Upper lobe of left lung (tissue), 4 donors: Measurements from ENCODE around the gene NCOR2.

Source experiments
- CTCF ChIP-seq, 6 experiments: fragments of 450-650 bp in 4 of 6; fragments of 200-600 bp in 2 of 6; sonication (generic) in 2 of 6; IDR thresholded peaks; one replicate each; pipeline ENCODE4 v1.5.1; 2016 to 2019; ENCODE audit warnings: antibody characterized with exemption in 6 of 6
- POLR2A ChIP-seq, 4 donors: fragments of 450-650 bp; IDR thresholded peaks; one replicate each; pipeline ENCODE4 v1.5.1; 2016 to 2017; ENCODE audit warnings: antibody characterized with exemption in 4 of 4, mild to moderate bottlenecking in 2 of 4

- TF ChIP-seq POLR2A (IDR thresholded peaks at IDR 0.05) (no peak), CTCF (IDR thresholded peaks at IDR 0.05) (no peak)
These were observed 23.7 kb downstream of the NCOR2 start for GRCh38 chr12:124543590-124544310.
